A673 (cell line): ENCODE measurements around the gene ANKRD44.

Experiments used
- EZH2 ChIP-seq: fragments of 200-600 bp; sonication (generic); IDR thresholded peaks from 2 replicates; pipeline ENCODE4 v1.6.1; 2017; ENCODE audit warnings: borderline replicate concordance, low read depth, mild to moderate bottlenecking, mixed read lengths, antibody characterized with exemption, low read length; ENCODE audit not compliant: poor library complexity, severe bottlenecking
- TF ChIP-seq, protein P1 (sequence below): fragments of 300-800, 200-600 bp; sonication (generic); conservative IDR thresholded peaks from 2 replicates; pipeline ENCODE4 v1.5.1; 2017; ENCODE audit warnings: low read depth, mild to moderate bottlenecking, antibody characterized with exemption, low read length, moderate library complexity, mixed read lengths

- TF ChIP-seq, protein P1, sequence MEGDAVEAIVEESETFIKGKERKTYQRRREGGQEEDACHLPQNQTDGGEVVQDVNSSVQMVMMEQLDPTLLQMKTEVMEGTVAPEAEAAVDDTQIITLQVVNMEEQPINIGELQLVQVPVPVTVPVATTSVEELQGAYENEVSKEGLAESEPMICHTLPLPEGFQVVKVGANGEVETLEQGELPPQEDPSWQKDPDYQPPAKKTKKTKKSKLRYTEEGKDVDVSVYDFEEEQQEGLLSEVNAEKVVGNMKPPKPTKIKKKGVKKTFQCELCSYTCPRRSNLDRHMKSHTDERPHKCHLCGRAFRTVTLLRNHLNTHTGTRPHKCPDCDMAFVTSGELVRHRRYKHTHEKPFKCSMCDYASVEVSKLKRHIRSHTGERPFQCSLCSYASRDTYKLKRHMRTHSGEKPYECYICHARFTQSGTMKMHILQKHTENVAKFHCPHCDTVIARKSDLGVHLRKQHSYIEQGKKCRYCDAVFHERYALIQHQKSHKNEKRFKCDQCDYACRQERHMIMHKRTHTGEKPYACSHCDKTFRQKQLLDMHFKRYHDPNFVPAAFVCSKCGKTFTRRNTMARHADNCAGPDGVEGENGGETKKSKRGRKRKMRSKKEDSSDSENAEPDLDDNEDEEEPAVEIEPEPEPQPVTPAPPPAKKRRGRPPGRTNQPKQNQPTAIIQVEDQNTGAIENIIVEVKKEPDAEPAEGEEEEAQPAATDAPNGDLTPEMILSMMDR, result no peak
- no peak for TF ChIP-seq EZH2
Observed at GRCh38 chr2:196957442-196957841, 353.1 kb downstream of the ANKRD44 start.
